Measurements from ENCODE around the gene BCS1L.

DNA sequence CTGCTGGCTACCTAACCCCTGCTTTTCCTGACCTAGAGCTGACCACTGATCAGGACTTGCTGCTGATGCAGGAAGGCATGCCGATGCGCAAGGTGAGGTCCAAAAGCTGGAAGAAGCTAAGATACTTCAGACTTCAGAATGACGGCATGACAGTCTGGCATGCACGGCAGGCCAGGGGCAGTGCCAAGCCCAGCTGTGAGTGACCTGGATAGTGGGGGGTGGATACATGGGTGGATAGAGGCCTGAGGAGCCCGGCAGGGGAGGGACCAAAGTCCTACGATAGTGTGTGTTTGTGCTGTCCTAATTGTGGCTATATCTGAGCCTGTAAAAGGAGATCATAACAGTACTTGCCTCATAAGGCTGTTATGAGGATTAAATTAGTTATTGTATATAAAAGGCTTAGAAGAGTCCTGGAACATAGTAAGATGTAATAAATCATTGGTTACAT, 43.6 kb upstream of the BCS1L start:
- TF ChIP-seq, protein P1, sequence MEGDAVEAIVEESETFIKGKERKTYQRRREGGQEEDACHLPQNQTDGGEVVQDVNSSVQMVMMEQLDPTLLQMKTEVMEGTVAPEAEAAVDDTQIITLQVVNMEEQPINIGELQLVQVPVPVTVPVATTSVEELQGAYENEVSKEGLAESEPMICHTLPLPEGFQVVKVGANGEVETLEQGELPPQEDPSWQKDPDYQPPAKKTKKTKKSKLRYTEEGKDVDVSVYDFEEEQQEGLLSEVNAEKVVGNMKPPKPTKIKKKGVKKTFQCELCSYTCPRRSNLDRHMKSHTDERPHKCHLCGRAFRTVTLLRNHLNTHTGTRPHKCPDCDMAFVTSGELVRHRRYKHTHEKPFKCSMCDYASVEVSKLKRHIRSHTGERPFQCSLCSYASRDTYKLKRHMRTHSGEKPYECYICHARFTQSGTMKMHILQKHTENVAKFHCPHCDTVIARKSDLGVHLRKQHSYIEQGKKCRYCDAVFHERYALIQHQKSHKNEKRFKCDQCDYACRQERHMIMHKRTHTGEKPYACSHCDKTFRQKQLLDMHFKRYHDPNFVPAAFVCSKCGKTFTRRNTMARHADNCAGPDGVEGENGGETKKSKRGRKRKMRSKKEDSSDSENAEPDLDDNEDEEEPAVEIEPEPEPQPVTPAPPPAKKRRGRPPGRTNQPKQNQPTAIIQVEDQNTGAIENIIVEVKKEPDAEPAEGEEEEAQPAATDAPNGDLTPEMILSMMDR (IDR thresholded peaks at IDR 0.05; ENCODE audit: poor library complexity) = no peak
- no peak for TF ChIP-seq EZH2 (IDR thresholded peaks at IDR 0.05; ENCODE audit: borderline replicate concordance)

All from hepatocyte (in vitro differentiated cells).